Head of caudate nucleus (tissue), 42 donors: ENCODE results near the gene OLFM3.

Source experiments
- DNase-seq, 42 donors: peaks; one replicate each; pipeline versions ENCODE4 v3.0.0 to v3.0.0-alpha.2; 2020 to 2021; ENCODE audit warnings: mixed read lengths in 7 of 42
- intact Hi-C: fragments of 100-400 bp; cut with DNase I; formaldehyde crosslinking; loops from one replicate; pipeline ENCODE4 v1.15.0; 2022

Gene OLFM3

GRCh38 chr1:101873672-101874071 lies 123.1 kb downstream of the OLFM3 start:
- intact Hi-C loops = no loop called here
- no peak for DNase-seq

DNA sequence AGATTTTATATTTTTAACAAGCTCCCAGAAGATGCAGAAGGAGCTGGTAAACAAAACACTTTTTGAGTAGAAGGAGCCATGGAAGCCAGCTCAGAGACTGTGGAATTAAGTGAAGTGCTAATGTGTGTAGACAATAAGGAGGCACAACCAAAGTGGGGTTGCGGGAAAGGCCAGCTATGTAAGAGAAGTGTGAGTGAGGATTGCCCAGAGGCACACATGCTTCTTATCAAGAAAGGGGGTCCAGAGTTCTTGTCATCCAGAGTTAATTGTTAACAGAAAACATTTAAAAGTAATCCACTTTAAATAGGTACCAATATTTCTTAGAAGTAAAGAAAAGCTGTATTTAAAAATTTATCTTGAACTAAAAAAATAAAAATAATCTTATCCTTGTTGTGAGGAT lies 136.8 kb downstream of the OLFM3 start:
- DNase-seq = no peak
- intact Hi-C loops = no loop called here

DNA sequence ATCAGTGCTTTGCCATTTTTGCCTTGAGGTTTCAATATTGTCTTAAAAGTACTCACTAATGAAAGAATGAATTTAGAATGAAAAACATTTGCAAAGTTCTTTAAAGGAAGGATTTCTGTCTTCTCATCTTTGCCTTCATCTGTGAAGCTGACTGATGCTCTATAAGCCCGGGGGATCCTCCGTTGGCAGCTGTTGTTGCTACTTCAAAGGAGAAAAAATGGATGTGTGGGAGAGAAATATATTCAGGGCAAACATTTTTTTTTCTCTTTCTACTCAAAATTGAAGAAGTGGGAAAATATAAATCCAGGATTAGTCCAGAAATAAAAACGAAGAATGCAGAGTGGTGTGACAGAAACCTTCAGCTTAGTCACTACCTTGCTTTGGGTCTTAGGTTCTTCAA lies 142.5 kb downstream of the OLFM3 start:
- intact Hi-C loops = no loop called here
- DNase-seq = peak in 31 of 42 donors; percentile 5 to 73 (median 38)

- intact Hi-C loops = no loop called here
- no peak for DNase-seq
Measured at GRCh38 chr1:101852936-101853335, 143.8 kb downstream of the OLFM3 start.

DNA sequence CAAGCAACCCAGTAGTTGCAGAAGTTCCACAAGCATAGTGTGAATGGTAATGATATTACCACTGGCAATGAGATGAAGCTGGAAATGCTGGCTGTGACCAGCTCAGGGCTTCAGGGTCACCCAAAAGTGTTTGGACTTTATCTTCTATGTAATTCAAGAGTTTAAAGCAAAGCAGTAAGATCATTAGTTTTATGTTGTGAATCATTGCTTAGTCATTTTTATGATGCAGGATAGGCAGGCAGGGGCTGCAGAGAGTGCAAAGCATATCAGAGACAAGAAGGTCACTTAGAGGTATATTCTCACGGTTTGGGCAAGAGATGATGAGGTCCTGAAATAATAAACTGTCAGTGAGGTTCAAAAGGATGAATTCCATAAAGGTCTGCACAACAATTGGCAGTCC lies 147.4 kb downstream of the OLFM3 start:
- intact Hi-C loops = no loop called here
- no peak for DNase-seq

GRCh38 chr1:101847626-101848025 lies 149.1 kb downstream of the OLFM3 start:
- intact Hi-C loops = no loop called here
- no peak for DNase-seq

- intact Hi-C loops = no loop called here
- DNase-seq = peak in 40 of 42 donors; percentile 5 to 73 (median 34)
Measured at GRCh38 chr1:101846820-101847219, 149.9 kb downstream of the OLFM3 start.

DNA sequence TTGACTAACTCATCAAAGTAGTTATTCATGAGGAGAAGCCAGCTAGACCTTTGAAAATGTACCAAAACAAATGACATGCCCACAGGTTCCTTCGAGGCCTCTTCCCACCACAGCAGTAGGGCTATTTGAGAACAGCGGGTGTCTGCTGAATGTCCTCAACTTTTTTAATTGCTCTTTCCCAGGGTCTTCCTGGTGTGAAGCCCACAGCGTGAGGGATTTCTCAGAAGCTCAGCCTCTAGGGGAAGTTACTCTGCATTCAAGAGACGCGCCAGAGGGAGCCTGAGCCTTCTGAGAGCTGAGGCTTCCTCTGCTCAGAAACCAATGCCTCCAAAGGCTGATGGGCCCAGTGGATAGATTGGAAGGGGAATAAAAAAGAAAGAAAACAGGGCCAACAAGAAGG lies 153.6 kb downstream of the OLFM3 start:
- intact Hi-C loops = no loop called here
- no peak for DNase-seq

GRCh38 chr1:101841824-101842223 lies 154.9 kb downstream of the OLFM3 start:
- intact Hi-C loops = no loop called here
- DNase-seq = no peak

DNA sequence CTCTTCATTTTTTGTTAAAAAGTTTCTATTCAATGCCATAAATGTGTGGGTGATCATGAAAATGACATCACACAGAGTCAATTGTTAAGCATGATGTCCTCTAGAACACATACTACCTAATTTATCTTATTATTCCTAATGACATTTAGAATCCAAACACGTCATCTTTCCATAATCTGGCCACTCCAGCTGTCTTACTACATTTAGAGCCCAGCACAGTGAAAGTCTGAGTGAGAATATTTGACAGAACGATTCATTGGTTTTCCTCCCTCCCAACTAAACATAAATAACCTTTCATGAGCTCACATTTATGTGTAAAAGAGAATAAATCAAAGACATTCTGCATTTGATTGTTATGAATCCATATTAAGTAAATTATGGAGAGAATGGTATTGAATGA lies 160.7 kb downstream of the OLFM3 start:
- intact Hi-C loops = no loop called here
- DNase-seq = no peak

- DNase-seq = no peak
- intact Hi-C loops = no loop called here
Measured at GRCh38 chr1:101833312-101833711, 163.4 kb downstream of the OLFM3 start.

GRCh38 chr1:101826416-101826815 lies 170.3 kb downstream of the OLFM3 start:
- peak in 1 of 42 donors; percentile 14 for DNase-seq
- intact Hi-C loops = no loop called here

DNA sequence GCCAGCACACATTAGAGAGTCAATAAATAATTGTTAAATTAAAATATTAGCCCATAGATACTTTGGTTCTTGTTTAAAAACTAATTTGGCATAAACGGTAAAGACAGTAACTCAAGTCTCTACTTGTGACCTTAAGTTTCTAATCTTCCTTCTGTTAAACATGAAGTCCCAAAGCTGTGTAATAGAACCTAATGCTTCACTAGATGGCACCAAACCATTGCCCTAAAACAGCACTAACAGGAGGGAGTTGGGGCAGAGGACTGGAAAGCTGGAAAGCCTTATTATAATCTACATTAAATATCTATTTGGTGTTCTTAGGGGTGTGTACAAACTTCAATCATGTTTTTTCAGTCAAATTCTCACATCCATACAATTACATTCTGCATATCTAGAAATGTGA lies 176.7 kb downstream of the OLFM3 start:
- intact Hi-C loops = no loop called here
- DNase-seq = peak in 10 of 42 donors; percentile 2 to 48 (median 23)

GRCh38 chr1:101816262-101816661 lies 180.5 kb downstream of the OLFM3 start:
- DNase-seq = no peak
- intact Hi-C loops = no loop called here

DNA sequence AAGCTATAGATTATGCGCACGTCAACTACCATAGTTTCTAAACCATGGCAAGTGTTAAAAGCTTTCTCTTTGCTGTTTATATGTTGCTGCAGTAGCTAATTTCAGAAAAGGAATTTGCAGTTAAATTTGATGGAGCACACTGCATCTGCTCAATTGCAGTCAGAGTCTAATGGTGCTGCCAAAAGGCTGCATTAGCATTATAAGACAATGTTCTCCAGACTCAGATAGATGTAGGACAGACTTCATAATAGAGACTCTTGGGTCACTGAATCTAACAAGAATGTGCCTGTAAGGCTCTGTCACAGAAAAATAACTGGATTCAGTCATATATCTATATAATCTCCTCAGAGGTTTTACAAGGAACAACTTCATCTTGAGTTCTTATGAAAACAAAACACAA lies 198.3 kb downstream of the OLFM3 start:
- no peak for DNase-seq
- intact Hi-C loops = no loop called here

- DNase-seq = no peak
- intact Hi-C loops = no loop called here
Measured at GRCh38 chr1:101797722-101798121, 199.0 kb downstream of the OLFM3 start.

GRCh38 chr1:101781201-101781831 lies 215.4 kb downstream of the OLFM3 start:
- DNase-seq = no peak
- intact Hi-C loops = no loop called here

DNA sequence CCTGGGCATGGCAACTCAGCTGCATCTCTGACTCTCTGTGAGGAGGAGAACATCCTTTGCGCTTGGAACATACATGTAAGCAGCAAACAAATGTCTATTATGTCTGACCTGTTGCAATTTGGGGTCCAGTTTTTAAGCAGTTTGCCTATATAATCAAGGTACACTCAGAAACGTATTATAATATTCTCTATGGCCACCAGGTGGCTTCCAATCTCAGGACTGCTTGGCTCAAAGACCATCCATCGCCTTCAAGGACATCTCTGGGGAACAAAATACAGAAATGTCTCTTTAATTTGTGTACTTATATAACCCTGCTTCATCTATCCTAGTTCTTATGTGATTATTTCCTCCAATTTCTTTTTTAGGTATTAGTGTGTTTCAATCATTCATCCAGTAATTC lies 227.2 kb downstream of the OLFM3 start:
- DNase-seq = no peak
- intact Hi-C loops = no loop called here

- intact Hi-C loops = no loop called here
- no peak for DNase-seq
Measured at GRCh38 chr1:101757985-101758384, 238.7 kb downstream of the OLFM3 start.

- no peak for DNase-seq
- intact Hi-C loops = no loop called here
Measured at GRCh38 chr1:101756411-101756810, 240.3 kb downstream of the OLFM3 start.
